ENCODE data around the gene DOP1B.

DOP1B gene

GRCh38 chr21:36145259-36145658 is 11.4 kb upstream of the DOP1B start:
- TF ChIP-seq CTCF (IDR thresholded peaks at IDR 0.05; ENCODE audit: insufficient read depth, missing control alignments) = no peak
- no peak for FAIRE-seq
- DNase-seq (ENCODE audit: insufficient read length, low spot score) = no peak

GRCh38 chr21:36147911-36148310 is 8.7 kb upstream of the DOP1B start:
- DNase-seq (ENCODE audit: insufficient read length, low spot score) = no peak
- FAIRE-seq = no peak
- no peak for TF ChIP-seq CTCF (IDR thresholded peaks at IDR 0.05; ENCODE audit: insufficient read depth, missing control alignments)

- DNase-seq (ENCODE audit: insufficient read length, low spot score) (no peak), FAIRE-seq (no peak)
- no peak for TF ChIP-seq CTCF (IDR thresholded peaks at IDR 0.05; ENCODE audit: insufficient read depth, missing control alignments)
Measured at GRCh38 chr21:36148886-36149285, 7.7 kb upstream of the DOP1B start.

DNA sequence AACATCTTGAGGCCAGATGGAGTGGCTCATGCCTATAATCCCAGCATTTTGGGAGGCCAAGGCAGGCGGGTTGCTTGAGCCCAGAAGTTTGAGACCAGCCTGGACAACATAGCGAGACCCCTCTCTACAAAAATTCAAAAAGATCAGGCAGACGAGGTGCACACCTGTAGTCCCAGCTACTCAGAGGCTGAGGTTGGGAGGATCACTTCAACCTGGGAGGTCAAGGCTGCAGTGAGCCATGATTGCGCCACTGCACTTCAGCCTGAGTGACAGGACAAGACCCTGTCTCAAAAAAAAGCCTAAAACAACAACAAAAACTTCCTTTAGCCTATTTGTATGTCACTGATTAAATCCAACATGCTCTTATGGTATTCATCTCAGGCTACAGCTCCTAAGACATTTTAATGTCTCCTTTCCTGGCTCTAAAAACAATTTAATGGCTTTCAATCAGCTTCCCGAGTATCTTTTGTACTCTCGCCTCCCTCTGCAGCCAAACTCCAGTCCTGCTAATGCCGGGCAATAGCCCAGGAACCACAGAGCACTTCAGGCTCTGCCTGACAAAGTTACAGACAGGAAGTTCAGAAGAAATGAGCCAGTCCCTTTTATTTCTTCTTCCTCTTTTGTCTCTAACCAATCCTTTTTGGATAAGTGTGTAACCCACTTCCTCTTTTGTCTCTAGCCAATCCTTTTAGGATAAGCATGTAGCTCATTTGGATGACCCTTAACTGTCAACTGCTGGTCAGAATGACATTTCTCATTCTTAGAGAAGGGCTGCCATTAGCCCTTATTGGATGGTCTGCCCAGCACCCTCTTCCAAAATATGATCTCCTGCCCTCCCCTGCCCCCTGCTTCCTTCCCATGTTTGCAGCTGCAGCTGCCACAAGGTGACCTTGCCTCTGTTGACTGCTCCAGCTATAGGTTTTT is 6.6 kb upstream of the DOP1B start:
- FAIRE-seq = no peak
- no peak for TF ChIP-seq CTCF (IDR thresholded peaks at IDR 0.05; ENCODE audit: insufficient read depth, missing control alignments)
- DNase-seq (ENCODE audit: insufficient read length, low spot score) = no peak

DNA sequence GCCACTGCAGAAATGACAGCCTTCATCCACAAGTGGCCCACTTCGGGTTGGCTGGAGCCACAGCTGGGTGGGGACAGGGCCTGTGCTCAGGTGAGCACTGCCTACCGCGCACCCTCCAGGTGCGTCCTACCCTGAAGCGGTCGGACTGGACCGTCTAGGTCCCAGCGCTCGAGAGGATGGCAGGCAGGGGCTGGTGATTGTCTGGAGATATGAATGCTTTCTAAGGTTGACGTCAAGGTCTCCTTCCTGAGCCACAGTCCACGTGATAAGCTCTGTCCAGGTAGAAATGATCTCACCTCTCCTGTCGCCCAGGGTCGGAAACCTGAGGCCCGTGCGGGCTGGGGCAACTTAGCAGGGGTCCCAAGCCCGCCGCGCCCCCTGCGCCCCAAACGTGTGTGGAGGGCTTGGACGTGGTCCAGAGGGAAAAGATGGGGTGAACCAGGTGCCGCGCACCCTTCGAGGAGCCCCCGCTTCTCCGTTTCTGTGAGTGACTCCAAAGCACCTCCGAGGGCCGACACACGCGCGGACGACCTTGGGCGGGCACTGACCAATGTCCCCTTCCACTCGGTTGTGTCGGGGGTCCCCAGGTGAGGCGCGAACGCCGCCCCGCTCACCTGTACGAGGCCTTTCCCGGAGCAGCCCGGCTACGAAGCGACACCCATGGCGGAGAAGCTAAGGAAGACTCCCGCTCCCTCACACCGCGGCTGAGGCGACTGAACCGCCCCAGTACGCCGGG is 853 bp upstream of the DOP1B start:
- TF ChIP-seq CTCF (IDR thresholded peaks at IDR 0.05; ENCODE audit: insufficient read depth, missing control alignments) = no peak

GRCh38 chr21:36156339-36156814 is 247 bp upstream of the DOP1B start:
- TF ChIP-seq CTCF (IDR thresholded peaks at IDR 0.05; ENCODE audit: insufficient read depth, missing control alignments) = no peak
- DNase-seq (ENCODE audit: insufficient read length, low spot score) = peak; percentile 95
- FAIRE-seq = no peak

More for the DNA sequence above, 853 bp upstream of the DOP1B start:
- DNase-seq (ENCODE audit: insufficient read length, low spot score) = no peak
- FAIRE-seq = no peak
